Coronary artery (tissue), 2 donors: ENCODE results near the gene DLEC1.

Source experiments
- DNase-seq: peaks from one replicate; pipeline ENCODE4 v3.0.0-alpha.2; 2017; ENCODE audit warnings: low spot score
- H3K27ac ChIP-seq, 2 donors: fragments of 200-600 bp; sonication (generic); one replicate each; pipeline ENCODE4 v1.5.1; 2016 to 2019
- H3K4me3 ChIP-seq: fragments of 200-600 bp; sonication (generic); 2 replicates; pipeline ENCODE4 v1.5.1; 2016; ENCODE audit warnings: mild to moderate bottlenecking, moderate library complexity
- TF ChIP-seq, protein P1 (sequence below): fragments of 200-600 bp; sonication (generic); IDR thresholded peaks from one replicate; pipeline ENCODE4 v1.5.1; 2019; ENCODE audit warnings: antibody characterized with exemption

Gene DLEC1

DNA sequence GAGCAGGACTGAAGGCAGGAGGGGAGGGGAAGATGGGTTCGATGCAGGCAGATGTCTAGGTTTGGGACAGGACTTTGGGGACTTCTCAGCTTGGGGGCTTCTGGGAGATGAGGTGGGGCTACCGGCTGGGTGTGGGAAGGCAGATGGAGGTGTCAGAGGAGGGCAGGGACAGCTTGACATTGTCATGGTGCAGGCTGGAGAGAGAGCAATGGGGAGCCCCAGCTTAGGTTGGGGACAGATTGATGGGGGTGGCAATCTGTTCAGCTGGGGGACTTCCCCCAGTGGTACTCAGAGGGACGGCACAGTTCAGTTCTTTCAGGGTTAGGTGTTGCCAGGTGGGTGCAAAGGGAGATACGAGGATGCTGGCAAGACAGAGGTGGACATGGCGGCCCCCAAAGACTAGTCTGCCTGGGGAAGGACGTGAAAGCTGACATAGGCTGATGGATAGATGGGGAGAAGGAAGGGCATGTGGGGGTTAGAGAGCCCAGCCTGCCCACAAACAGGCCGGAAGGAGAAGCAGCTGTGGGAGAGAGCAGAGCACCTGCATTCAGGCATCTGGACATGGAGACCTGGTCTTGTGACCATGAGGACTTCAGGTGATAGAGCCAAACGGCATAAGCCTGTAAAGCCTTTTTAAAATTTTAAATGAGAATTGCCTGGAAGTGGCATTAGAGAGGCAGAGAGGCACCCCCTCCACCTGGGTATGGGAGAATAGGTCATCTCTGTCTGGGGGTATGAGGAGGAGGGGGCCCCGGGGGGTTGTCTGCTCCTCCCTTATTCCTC lies 76.8 kb downstream of the DLEC1 start:
- TF ChIP-seq, protein P1, sequence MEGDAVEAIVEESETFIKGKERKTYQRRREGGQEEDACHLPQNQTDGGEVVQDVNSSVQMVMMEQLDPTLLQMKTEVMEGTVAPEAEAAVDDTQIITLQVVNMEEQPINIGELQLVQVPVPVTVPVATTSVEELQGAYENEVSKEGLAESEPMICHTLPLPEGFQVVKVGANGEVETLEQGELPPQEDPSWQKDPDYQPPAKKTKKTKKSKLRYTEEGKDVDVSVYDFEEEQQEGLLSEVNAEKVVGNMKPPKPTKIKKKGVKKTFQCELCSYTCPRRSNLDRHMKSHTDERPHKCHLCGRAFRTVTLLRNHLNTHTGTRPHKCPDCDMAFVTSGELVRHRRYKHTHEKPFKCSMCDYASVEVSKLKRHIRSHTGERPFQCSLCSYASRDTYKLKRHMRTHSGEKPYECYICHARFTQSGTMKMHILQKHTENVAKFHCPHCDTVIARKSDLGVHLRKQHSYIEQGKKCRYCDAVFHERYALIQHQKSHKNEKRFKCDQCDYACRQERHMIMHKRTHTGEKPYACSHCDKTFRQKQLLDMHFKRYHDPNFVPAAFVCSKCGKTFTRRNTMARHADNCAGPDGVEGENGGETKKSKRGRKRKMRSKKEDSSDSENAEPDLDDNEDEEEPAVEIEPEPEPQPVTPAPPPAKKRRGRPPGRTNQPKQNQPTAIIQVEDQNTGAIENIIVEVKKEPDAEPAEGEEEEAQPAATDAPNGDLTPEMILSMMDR, result no peak
- Histone ChIP-seq H3K4me3 (no peak overlapping the region), H3K27ac (no peak overlapping the region)
- DNase-seq, result peak; percentile 40

DNA sequence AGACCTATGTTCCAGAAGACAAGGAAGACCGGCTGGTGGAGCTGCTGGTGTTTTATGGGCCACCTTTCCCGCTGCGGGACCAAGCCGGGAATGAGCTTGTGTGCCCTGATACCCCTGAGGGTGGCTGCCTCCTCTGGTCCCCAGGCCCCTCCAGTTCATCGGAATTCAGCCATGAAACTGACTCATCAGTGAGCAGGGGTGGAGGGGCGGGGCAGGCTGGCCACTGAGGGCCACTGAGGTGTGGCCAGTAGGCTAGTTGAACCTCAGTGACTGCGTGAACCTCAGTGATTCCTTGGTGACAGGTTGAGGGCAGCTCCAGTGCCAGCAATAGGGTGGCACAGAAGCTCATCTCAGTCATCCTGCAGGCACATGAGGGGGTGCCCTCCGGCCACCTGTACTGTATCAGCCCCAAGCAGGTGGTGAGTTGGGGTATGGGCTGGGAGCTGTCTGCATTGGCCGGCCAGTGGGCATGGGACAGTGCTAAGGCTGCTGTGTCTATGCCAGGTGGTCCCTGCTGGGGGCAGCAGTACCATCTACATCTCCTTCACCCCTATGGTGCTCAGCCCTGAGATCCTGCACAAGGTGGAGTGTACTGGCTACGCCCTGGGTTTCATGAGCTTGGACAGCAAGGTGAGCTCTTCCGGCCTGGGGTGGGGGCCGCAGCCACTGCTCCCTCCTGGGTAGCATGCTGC lies 77.6 kb downstream of the DLEC1 start:
- no peak overlapping the region for H3K4me3 ChIP-seq
- peak; percentile 66 for DNase-seq
- TF ChIP-seq, protein P1, result no peak
- H3K27ac ChIP-seq, result no peak overlapping the region

DNA sequence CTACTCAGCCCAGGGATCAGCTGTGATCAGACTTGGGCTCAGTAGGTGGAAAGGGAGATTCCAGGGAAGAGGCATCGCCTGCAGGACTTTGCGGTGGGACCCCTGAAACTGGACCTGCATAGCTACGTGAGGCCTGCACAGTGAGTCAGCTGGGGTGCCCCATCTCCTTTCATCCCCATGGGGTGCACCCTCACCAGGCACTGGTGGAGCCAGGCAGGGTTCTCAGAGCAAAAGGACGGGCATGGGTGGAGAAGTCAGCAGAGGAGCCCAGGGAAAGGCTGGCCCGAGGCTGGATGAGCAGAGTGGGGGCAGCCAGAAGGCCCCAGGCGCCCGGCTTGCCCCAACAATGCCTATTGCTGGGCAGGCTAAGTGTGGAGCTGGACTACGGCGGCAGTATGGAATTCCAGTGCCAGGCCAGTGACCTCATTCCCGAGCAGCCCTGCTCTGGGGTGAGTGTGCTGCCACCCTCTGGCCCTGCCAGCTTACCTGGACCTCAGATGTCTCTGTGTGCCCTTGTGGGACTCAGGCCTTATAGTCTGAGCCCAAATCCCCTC lies 78.2 kb downstream of the DLEC1 start:
- no peak for DNase-seq
- H3K27ac ChIP-seq, result no peak overlapping the region
- H3K4me3 ChIP-seq, result no peak overlapping the region
- TF ChIP-seq, protein P1, result no peak

DNA sequence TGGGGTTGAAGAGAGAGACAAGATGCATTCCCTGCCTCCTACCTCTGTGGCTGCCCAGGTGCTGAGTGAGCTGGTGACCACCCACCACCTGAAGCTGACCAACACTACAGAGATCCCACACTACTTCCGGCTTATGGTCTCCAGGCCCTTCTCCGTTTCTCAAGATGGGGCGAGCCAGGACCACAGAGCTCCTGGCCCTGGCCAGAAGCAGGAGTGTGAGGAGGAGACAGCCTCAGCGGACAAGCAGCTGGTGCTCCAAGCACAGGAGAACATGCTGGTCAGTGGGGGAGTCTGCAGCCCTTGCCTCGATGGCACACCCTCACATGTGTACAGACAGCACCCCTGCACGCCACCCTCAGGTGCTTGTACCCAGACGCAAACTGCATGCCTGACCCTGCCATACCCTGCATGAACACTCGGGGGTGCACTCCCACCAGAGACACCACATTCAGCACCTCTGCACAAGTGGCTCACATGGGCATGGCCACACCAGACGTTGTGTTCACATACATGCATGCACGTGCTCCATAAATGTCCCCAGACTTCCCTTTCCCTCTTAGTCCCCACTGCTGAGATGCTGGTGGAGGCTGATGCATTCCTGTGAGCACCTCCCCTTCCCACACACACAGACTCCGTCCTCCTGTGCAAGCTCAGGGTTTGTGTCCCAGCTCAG lies 78.9 kb downstream of the DLEC1 start:
- Histone ChIP-seq H3K27ac (no peak overlapping the region), H3K4me3 (no peak overlapping the region)
- TF ChIP-seq, protein P1, result peak; percentile 55
- no peak for DNase-seq

DNA sequence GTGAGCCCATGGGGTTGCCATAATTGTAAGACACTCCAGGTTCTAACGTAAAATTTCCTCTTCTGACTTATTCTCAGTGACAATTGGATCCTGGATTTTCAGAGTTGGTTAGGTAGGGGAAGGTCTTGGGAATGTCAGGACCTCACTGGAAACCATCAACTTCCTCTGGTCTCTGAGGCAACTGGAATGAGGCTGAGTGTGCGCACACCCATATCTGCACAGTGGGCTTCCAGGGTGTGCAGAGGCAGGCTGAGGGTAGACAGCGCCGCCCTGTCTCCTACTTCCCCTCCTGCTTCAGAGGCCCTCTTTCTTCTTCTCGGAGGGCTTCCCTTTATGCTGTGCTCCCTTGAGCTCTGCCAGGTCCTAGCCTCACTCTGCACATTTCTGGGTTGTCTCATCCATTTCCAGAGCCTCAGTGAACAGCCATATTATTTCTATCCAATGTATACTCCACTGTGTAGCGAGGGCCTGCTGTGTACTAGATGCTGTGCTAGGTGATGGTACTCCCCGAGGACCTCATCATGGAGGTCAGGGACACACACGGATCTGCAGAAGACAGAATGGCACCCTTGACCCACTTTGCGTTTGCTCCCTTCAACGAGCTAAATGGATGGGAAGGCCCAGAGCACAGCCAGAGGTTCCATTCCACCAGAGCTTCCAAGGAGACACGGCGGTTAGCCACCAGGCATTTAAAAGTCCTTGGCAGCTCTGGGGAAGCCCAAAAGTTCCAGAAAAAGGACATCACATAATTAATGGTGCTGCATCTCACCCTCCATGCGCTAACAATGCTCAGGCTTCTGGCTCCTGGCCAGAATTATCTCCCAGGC lies 79.6 kb downstream of the DLEC1 start:
- H3K4me3 ChIP-seq, result no peak overlapping the region
- H3K27ac ChIP-seq, result no peak overlapping the region
- TF ChIP-seq, protein P1, result no peak
- DNase-seq, result peak; percentile 65

DNA sequence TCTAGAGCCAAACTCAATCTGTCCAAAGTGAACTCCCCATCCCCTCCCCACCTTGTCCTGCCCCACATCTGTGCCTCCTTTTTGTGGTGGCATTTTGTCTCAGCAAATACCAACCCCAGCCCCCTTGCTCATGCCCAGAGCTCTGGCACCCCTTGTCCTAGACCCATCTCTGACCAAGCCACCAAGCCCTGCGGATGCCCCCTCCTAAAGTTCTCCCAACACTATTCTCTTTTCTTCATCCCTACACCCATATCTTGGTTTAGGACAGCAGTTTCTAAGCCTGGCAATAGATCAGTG lies 80.2 kb downstream of the DLEC1 start:
- TF ChIP-seq, protein P1, result no peak
- Histone ChIP-seq H3K27ac (no peak overlapping the region), H3K4me3 (no peak overlapping the region)
- DNase-seq, result no peak
